AG04450 (cell line): ENCODE data around the gene SFT2D2. TPM values are rescaled to one million over a fixed set of nuclear protein-coding genes. Genes with fewer than 3 reads are reported as not detected.

ENCODE experiments used
- CTCF ChIA-PET: fragments of 300-600, 350-600 bp; formaldehyde crosslinking; extraction: SDS; loops from one replicate; lab custom pipeline; 2022; ENCODE audit warnings: antibody characterized with exemption, inconsistent platforms; lab: Charles Lee
- POLR2A ChIA-PET: fragments of 350-600 bp; formaldehyde crosslinking; extraction: SDS; loops from one replicate; lab custom pipeline; 2021; ENCODE audit warnings: antibody characterized with exemption, inconsistent platforms; lab: Yijun Ruan, JAX
- DNase-seq: peaks from one replicate; pipeline ENCODE4 v3.0.0-alpha.2; 2011; ENCODE audit warnings: low read depth, low spot score
- H3K27ac ChIP-seq: one replicate; pipeline ENCODE4 v1.5.1; 2012; ENCODE audit warnings: low read depth, low read length, control low read depth
- H3K27me3 ChIP-seq: one replicate; pipeline ENCODE4 v1.6.0; 2012; ENCODE audit warnings: low read length; ENCODE audit not compliant: control insufficient read depth, insufficient read depth
- H3K4me3 ChIP-seq: 2 replicates; pipeline ENCODE4 v1.5.1; 2011; ENCODE audit warnings: mild to moderate bottlenecking, low read depth, low read length, control low read depth
- H3K9me3 ChIP-seq: 2 replicates; pipeline ENCODE4 v1.5.1; 2012; ENCODE audit warnings: low read length; ENCODE audit not compliant: control insufficient read depth, insufficient read depth
- polyA plus RNA-seq: library from polyadenylated mRNA; depleted of rRNA; stranded (reverse); fragments of >200 nt; gene quantifications from 2 replicates; pipeline ENCODE4 v1.2.3, GENCODE V29; 2011
- TF ChIP-seq, protein P1 (sequence below): IDR thresholded peaks from 2 replicates; pipeline ENCODE4 v1.5.1; 2011; ENCODE audit warnings: low read depth, low read length, control low read depth, inconsistent platforms

SFT2D2 gene
- polyA plus RNA-seq, 1 experiment, result 28.4 TPM

DNA sequence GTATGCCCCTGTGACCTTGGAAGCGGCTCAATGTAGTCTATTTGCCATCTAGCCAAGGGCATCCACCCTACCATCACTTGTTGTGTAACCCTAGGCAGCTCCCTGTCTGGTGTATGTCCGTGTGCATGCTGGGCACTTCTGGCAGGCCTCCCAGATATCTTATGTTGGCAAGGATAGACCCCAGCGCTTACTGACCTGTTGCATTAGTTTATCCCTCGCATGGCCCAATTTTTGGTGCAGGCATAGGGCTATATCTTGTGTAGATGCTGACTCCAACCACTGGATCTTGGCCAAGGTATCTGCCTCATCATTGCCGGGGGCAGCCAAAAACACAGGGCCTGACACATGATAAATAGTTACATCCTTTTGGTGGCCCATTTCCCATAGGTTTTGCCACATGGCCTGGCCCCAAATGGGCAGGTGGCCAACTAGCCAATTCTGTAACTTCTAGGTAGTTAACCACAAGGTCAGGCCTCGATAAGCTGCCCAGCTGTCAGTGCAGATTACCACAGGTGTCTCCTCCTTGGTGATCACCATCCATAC is 40.9 kb downstream of the SFT2D2 start:
- DNase-seq, result no peak
- no peak overlapping the region for H3K27ac ChIP-seq
- CTCF ChIA-PET, result no interaction called here
- no peaks in the 10 kb centered on the region for H3K27me3 ChIP-seq
- H3K9me3 ChIP-seq, result no peaks in the 10 kb centered on the region
- H3K4me3 ChIP-seq, result no peak overlapping the region
- TF ChIP-seq, protein P1, sequence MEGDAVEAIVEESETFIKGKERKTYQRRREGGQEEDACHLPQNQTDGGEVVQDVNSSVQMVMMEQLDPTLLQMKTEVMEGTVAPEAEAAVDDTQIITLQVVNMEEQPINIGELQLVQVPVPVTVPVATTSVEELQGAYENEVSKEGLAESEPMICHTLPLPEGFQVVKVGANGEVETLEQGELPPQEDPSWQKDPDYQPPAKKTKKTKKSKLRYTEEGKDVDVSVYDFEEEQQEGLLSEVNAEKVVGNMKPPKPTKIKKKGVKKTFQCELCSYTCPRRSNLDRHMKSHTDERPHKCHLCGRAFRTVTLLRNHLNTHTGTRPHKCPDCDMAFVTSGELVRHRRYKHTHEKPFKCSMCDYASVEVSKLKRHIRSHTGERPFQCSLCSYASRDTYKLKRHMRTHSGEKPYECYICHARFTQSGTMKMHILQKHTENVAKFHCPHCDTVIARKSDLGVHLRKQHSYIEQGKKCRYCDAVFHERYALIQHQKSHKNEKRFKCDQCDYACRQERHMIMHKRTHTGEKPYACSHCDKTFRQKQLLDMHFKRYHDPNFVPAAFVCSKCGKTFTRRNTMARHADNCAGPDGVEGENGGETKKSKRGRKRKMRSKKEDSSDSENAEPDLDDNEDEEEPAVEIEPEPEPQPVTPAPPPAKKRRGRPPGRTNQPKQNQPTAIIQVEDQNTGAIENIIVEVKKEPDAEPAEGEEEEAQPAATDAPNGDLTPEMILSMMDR, result no peak
- POLR2A ChIA-PET, result no interaction called here

DNA sequence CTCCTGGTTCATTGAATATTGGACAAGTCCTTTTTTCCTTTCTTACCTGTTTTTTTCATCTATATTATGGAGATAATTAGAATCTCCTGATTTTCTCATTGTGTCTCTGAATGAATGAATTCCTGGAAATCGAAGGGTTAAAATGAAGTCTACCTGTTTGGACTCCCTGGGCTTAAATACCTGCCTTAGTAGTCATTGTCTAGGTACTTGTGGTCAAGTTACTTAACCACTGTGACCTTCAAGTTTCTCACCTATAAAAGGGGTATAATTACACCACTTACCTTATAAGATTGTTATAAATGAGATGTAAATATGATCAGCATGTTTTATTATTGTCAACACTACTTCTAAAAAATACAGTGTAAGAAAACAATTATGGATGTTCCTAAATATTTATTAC is 45.8 kb downstream of the SFT2D2 start:
- Histone ChIP-seq H3K27ac (no peak overlapping the region), H3K9me3 (no peaks in the 10 kb centered on the region), H3K4me3 (no peak overlapping the region), H3K27me3 (no peaks in the 10 kb centered on the region)
- TF ChIP-seq, protein P1, result no peak
- no peak for DNase-seq
- ChIA-PET POLR2A (no interaction called here), CTCF (interaction anchor here (0.6 kb wide), 1 partner anchor 169 kb away, joined by 3 read pairs; no protein-coding TSS in a partner anchor)

DNA sequence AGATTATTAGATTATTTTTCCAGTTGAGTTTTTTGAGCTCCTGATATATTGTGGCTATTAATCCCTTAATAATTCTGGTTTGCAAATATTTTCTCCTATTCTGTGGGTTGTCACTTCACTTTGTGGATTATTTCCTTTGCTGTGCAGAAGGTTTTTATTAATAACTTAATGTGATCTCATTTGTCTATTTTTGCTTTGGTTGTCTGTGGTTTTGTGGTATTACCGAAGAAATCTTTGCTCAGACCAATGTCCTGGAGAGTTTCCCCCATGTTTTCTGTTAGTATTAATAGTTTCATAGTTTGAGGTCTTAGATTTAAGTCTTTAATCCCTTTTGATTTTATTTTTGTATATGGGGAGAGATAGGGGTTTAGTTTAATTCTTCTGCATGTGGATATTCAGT is 47.8 kb downstream of the SFT2D2 start:
- TF ChIP-seq, protein P1, result no peak
- Histone ChIP-seq H3K4me3 (no peak overlapping the region), H3K27ac (no peak overlapping the region), H3K9me3 (no peaks in the 10 kb centered on the region), H3K27me3 (no peaks in the 10 kb centered on the region)
- CTCF ChIA-PET, result interaction anchor here (0.6 to 1.8 kb wide), 2 partner anchors 69 to 156 kb away, joined by 4 read pairs; no protein-coding TSS in a partner anchor
- POLR2A ChIA-PET, result no interaction called here
- no peak for DNase-seq

DNA sequence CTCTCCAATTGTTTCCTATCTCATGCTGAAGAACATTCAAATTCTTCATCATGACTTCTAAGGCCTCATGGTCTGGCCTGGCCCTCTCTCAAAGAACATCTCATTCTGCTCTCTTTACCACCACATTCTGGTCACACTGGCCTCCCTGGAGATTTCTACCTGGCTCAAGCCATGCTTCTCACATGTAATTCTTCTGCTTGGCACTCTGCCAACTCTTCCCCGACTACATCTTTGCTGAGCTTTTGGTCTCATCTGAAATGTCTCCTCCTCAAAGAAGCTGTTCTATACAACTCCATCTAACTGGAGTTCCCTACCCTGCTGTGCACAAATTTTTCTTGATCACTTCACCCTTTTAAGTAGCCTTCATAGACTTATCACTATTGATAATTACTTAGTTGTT is 53.4 kb downstream of the SFT2D2 start:
- TF ChIP-seq, protein P1, result no peak
- ChIA-PET POLR2A (no interaction called here), CTCF (interaction anchor here (1.0 to 3.1 kb wide), 2 partner anchors 44 to 64 kb away, joined by 3 to 14 read pairs; no protein-coding TSS in a partner anchor)
- Histone ChIP-seq H3K4me3 (no peak overlapping the region), H3K9me3 (no peaks in the 10 kb centered on the region), H3K27ac (no peak overlapping the region), H3K27me3 (no peaks in the 10 kb centered on the region)
- no peak for DNase-seq

DNA sequence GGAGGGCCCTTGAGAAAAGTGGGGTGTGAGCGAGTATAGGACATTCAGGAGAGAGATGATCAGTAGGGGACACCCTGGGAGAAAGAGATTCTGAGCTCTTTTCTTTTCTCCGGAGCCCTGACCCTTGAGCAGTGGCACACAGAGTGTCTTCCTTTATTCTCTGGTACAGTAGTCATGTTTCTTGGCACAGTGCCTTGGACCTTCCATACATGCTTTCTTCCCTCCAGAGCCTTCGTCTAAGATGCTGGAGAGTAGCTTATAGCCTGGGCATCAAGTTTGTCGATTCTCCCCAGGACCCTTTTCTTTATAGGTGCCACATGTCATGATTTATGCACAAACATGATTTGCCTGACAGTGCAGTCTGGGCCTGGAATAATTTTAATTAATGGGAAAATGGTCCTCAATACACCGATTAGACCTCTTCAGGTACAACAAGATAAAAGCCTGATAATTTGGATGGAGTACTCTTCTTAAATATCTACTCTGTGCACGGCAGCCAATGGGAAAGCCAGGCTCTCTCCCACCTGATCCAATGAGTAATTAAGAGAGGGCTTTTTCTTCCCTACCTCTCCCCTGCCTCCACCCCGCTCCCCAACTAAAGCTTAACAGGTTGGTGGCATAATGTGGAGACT is 54.6 kb downstream of the SFT2D2 start, which contains the start of gene TBX19:
TBX19 (plus strand) TSS at position 582 of the 632 bp plus-strand sequence. CDS start 214 bp downstream, outside the sequence.
- CTCF ChIA-PET, result interaction anchor here (1.0 to 3.1 kb wide), 2 partner anchors 45 to 62 kb away, joined by 3 to 14 read pairs; no protein-coding TSS in a partner anchor
- H3K9me3 ChIP-seq, result no peaks in the 10 kb centered on the region
- H3K27me3 ChIP-seq, result no peaks in the 10 kb centered on the region
- TF ChIP-seq, protein P1, result no peak
- H3K4me3 ChIP-seq, result no peak within 1 kb of the TSS
- no peak within 1 kb of the TSS for H3K27ac ChIP-seq
- POLR2A ChIA-PET, result interaction anchor here (1.1 kb wide), 1 partner anchor 62 kb away, joined by 4 read pairs; no protein-coding TSS in a partner anchor
- no peak for DNase-seq
